ENCODE data around the gene DRGX. TPM values are rescaled to one million over a fixed set of nuclear protein-coding genes. Genes with fewer than 3 reads are reported as not detected.

DRGX gene
- total RNA-seq, 1 experiment from 2014 or later = not detected

DNA sequence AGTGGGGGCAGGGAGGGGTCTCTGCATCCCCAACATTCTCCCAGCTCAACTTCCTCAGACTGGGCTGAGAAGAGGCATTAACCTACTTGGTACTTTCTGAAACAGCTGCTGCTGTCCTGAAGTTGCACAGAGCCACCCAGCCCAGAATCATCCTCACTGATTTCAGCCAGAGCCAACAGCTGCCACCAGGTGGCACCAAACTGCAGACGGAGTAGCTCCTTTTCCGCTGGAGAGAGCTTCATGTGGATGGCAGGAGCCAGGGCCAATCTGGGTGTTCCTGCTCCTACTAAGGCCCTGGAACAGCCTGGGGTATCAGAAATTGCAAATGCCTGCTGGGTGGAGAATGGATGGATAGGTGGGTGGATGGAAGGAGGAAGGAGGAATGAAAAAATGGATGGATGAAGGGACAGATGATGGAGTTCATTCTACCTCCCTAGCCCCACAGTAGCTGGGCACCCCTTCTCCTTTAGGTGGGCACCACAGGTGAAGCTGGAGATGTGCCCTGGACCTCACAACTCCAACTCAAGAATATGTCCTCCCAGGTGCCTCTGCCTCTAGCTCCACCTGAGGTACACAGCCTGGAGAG is 11.8 kb upstream of the DRGX start:
- H3K4me3 Mint-ChIP-seq (ENCODE audit: low read depth, unreplicated experiment) = no peak overlapping the region
- peak; percentile 85 for DNase-seq
- CTCF ChIA-PET = interaction anchor here (0.6 to 2.8 kb wide), 13 partner anchors 10 to 131 kb away, joined by 3 to 47 read pairs (median 4); partner anchors contain the start of gene ERCC6
- no peaks in the 10 kb centered on the region for H3K36me3 Mint-ChIP-seq (ENCODE audit: insufficient read depth, unreplicated experiment)
- H3K27ac Mint-ChIP-seq (ENCODE audit: unreplicated experiment) = no peak overlapping the region
- H3K27me3 Mint-ChIP-seq (ENCODE audit: unreplicated experiment) = peaks cover 96% of the 10 kb centered on the region
- no peaks in the 10 kb centered on the region for H3K4me1 Mint-ChIP-seq (ENCODE audit: low read depth, unreplicated experiment)
- intact Hi-C loops (cut with micrococcal nuclease; ENCODE audit: unreplicated experiment) = loop anchor here (1.0 kb wide), 2 partner anchors 105 to 112 kb away; no protein-coding TSS in a partner anchor
- H3K9me3 Mint-ChIP-seq (ENCODE audit: low read depth, unreplicated experiment) = no peaks in the 10 kb centered on the region
- TF ChIP-seq, protein P1, sequence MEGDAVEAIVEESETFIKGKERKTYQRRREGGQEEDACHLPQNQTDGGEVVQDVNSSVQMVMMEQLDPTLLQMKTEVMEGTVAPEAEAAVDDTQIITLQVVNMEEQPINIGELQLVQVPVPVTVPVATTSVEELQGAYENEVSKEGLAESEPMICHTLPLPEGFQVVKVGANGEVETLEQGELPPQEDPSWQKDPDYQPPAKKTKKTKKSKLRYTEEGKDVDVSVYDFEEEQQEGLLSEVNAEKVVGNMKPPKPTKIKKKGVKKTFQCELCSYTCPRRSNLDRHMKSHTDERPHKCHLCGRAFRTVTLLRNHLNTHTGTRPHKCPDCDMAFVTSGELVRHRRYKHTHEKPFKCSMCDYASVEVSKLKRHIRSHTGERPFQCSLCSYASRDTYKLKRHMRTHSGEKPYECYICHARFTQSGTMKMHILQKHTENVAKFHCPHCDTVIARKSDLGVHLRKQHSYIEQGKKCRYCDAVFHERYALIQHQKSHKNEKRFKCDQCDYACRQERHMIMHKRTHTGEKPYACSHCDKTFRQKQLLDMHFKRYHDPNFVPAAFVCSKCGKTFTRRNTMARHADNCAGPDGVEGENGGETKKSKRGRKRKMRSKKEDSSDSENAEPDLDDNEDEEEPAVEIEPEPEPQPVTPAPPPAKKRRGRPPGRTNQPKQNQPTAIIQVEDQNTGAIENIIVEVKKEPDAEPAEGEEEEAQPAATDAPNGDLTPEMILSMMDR (IDR thresholded peaks at IDR 0.05; ENCODE audit: unreplicated experiment) = peak; percentile 87
- no TSS peak for BruUV-seq (replicated peaks)

DNA sequence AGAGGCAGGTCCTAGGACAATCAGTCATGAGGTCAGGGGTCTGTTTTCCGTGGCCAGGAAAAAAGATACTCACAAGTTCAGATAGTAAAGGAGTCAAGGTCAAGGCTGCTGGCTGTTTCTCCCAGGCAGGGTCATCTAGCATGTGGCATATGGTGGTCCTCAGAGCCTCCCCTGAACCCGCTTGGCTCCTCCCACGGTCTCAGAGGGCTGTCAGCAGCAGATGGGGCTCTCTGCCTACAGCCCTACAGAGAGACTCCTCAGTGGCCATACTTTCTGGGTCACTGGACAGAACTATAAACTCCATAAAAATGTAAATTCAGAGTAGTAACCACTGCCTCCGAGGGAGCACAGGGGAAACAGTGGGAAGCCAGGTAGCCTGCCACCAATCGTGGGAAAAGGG is 11.3 kb upstream of the DRGX start:
- no peak overlapping the region for H3K4me3 Mint-ChIP-seq (ENCODE audit: low read depth, unreplicated experiment)
- H3K36me3 Mint-ChIP-seq (ENCODE audit: insufficient read depth, unreplicated experiment) = no peaks in the 10 kb centered on the region
- H3K27ac Mint-ChIP-seq (ENCODE audit: unreplicated experiment) = no peak overlapping the region
- intact Hi-C loops (cut with micrococcal nuclease; ENCODE audit: unreplicated experiment) = loop anchor here (1.0 kb wide), 2 partner anchors 105 to 112 kb away; no protein-coding TSS in a partner anchor
- H3K9me3 Mint-ChIP-seq (ENCODE audit: low read depth, unreplicated experiment) = no peaks in the 10 kb centered on the region
- CTCF ChIA-PET = interaction anchor here (0.7 to 2.8 kb wide), 11 partner anchors 10 to 132 kb away, joined by 3 to 47 read pairs (median 4); partner anchors contain the start of gene ERCC6
- peaks cover 96% of the 10 kb centered on the region for H3K27me3 Mint-ChIP-seq (ENCODE audit: unreplicated experiment)
- no peaks in the 10 kb centered on the region for H3K4me1 Mint-ChIP-seq (ENCODE audit: low read depth, unreplicated experiment)
- BruUV-seq (replicated peaks) = no TSS peak
- TF ChIP-seq, protein P1 (IDR thresholded peaks at IDR 0.05; ENCODE audit: unreplicated experiment) = no peak
- no peak for DNase-seq

DNA sequence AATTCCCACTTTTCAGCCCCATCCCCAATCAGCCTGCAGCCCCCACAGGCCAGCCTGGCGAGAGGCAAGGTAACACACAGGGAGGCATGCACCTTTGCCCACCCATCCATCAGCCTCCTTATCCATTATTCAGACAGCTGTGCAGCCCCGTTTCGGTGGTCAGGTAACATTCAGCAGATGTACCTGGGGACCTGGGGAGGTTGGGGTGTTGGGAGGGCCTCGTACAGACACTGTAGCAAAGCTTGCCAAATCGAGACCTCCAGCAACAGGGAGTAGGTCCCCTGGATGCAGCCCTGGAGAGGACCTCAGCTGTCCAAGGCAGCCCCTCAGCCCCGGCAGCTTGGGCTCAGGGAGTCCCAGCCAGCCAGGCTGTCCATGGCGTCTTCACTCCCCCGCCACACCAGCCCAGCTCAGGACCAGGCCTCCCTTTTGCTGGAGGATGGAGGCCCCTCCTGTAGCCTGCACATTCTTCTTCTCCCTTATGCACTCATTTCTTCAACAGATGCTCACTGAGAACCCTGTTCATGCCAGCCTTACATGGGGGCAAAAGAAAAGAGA is 8.5 kb upstream of the DRGX start:
- BruUV-seq (replicated peaks) = no TSS peak
- Mint-ChIP-seq H3K27me3 (ENCODE audit: unreplicated experiment) (peaks cover 100% of the 10 kb centered on the region), H3K9me3 (ENCODE audit: low read depth, unreplicated experiment) (no peaks in the 10 kb centered on the region), H3K4me1 (ENCODE audit: low read depth, unreplicated experiment) (no peaks in the 10 kb centered on the region), H3K36me3 (ENCODE audit: insufficient read depth, unreplicated experiment) (no peaks in the 10 kb centered on the region), H3K27ac (ENCODE audit: unreplicated experiment) (no peak overlapping the region), H3K4me3 (ENCODE audit: low read depth, unreplicated experiment) (no peak overlapping the region)
- CTCF ChIA-PET = no interaction called here
- TF ChIP-seq, protein P1 (IDR thresholded peaks at IDR 0.05; ENCODE audit: unreplicated experiment) = no peak
- intact Hi-C loops (cut with micrococcal nuclease; ENCODE audit: unreplicated experiment) = no loop called here
- no peak for DNase-seq

DNA sequence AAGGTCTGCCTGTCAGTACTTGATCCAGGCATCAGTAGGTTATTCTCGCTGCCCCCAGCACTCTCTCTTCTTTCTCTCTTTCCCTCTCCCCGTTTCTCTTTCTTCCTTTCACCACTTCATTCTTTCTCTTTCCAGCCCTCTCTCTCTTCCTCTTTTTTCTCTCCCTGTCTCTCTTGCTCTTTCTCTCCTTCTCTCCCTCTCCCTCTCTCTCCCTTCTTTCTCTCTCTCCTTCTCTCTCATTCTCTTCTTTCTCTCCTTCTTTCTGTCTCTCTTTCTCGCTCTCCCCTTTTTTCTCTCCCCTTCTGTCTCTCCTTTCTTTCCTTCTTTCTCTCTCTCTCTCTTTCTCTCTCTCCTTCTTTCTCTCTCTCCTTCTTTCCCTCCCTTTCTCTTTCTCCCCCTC is 7.5 kb upstream of the DRGX start:
- H3K36me3 Mint-ChIP-seq (ENCODE audit: insufficient read depth, unreplicated experiment) = no peaks in the 10 kb centered on the region
- CTCF ChIA-PET = no interaction called here
- peaks cover 100% of the 10 kb centered on the region for H3K27me3 Mint-ChIP-seq (ENCODE audit: unreplicated experiment)
- TF ChIP-seq, protein P1 (IDR thresholded peaks at IDR 0.05; ENCODE audit: unreplicated experiment) = no peak
- H3K4me1 Mint-ChIP-seq (ENCODE audit: low read depth, unreplicated experiment) = no peaks in the 10 kb centered on the region
- H3K27ac Mint-ChIP-seq (ENCODE audit: unreplicated experiment) = no peak overlapping the region
- no peak overlapping the region for H3K4me3 Mint-ChIP-seq (ENCODE audit: low read depth, unreplicated experiment)
- intact Hi-C loops (cut with micrococcal nuclease; ENCODE audit: unreplicated experiment) = no loop called here
- DNase-seq = no peak
- no peaks in the 10 kb centered on the region for H3K9me3 Mint-ChIP-seq (ENCODE audit: low read depth, unreplicated experiment)
- no TSS peak for BruUV-seq (replicated peaks)
